Smooth muscle cell of trachea (primary cell): ENCODE measurements around the gene SRCIN1. TPM values are rescaled to one million over a fixed set of nuclear protein-coding genes. Genes with fewer than 3 reads are reported as not detected.

Experiments used
- total RNA-seq: library from RNA; depleted of rRNA; stranded (reverse); fragments of >200 nt; gene quantifications from 2 replicates; pipeline ENCODE4 v1.2.1, GENCODE V29; 2014

SRCIN1 gene
- total RNA-seq, result under 0.01 and 0.17 TPM in 2 replicates

GRCh38 chr17:38605841-38606645 is at the start of gene SRCIN1:
TSS of gene SRCIN1 (minus strand) at chr17:38605952. CDS start at chr17:38605705, 247 bp downstream.

Other genes starting within 250 kb of the SRCIN1 start
- 46.0 and 67.8 TPM in 2 replicates for gene ARHGAP23, start 177.5 kb downstream of the SRCIN1 start, total RNA-seq
- 0.44 and 0.99 TPM in 2 replicates for gene EPOP, start 69.0 kb upstream of the SRCIN1 start, total RNA-seq
- gene MLLT6, start 99.3 kb upstream of the SRCIN1 start, total RNA-seq, result 23.7 and 27.6 TPM in 2 replicates
- 3.8 and 6.9 TPM in 2 replicates for gene CISD3, start 124.4 kb upstream of the SRCIN1 start, total RNA-seq
- gene PCGF2, start 142.4 kb upstream of the SRCIN1 start, total RNA-seq, result 2.3 and 4.4 TPM in 2 replicates
- gene PSMB3, start 146.8 kb upstream of the SRCIN1 start, total RNA-seq, result 124 and 348 TPM in 2 replicates
- gene PIP4K2B, start 193.6 kb upstream of the SRCIN1 start, total RNA-seq, result 73.9 and 99.1 TPM in 2 replicates
- gene CWC25, start 219.4 kb upstream of the SRCIN1 start, total RNA-seq, result 8.4 and 10.9 TPM in 2 replicates
- 843 and 1,287 TPM in 2 replicates for gene RPL23, start 247.8 kb upstream of the SRCIN1 start, total RNA-seq